GM21528 (cell line): Measurements from ENCODE around the gene KIAA1614.
"Not testable (repeated sequence)": the region's sequence is repeated elsewhere in the genome, so short reads cannot be mapped to it uniquely, and the experiment has no call there.

Experiments
- ATAC-seq: cut with Tn5 transposase; IDR thresholded peaks from one replicate; pipeline ENCODE4 v1.9.1; 2021; ENCODE audit warnings: mild to moderate bottlenecking, moderate library complexity; ENCODE audit not compliant: unreplicated experiment, low FRiP score

KIAA1614 gene

GRCh38 chr1:180956028-180956640 is 43.4 kb downstream of the KIAA1614 start:
- ATAC-seq = no peak

GRCh38 chr1:180959620-180960019 is 46.9 kb downstream of the KIAA1614 start:
- ATAC-seq = not testable (repeated sequence)

GRCh38 chr1:180961622-180962021 is 48.9 kb downstream of the KIAA1614 start:
- no peak for ATAC-seq

GRCh38 chr1:180962178-180962577 is 49.5 kb downstream of the KIAA1614 start:
- no peak for ATAC-seq

GRCh38 chr1:180964056-180964455 is 51.4 kb downstream of the KIAA1614 start:
- no peak for ATAC-seq

GRCh38 chr1:180964595-180964994 is 51.9 kb downstream of the KIAA1614 start:
- no peak for ATAC-seq

- no peak for ATAC-seq
Observed at GRCh38 chr1:180966312-180966711, 53.6 kb downstream of the KIAA1614 start.

GRCh38 chr1:180966744-180967536 is 54.2 kb downstream of the KIAA1614 start:
- ATAC-seq = no peak

- no peak for ATAC-seq
Observed at GRCh38 chr1:180967558-180967957, 54.9 kb downstream of the KIAA1614 start.

GRCh38 chr1:180968834-180969233 is 56.1 kb downstream of the KIAA1614 start:
- ATAC-seq = not testable (repeated sequence)

GRCh38 chr1:180969434-180969833 is 56.7 kb downstream of the KIAA1614 start:
- ATAC-seq = no peak

- no peak for ATAC-seq
Observed at GRCh38 chr1:180970333-180971079, 57.8 kb downstream of the KIAA1614 start.

GRCh38 chr1:180971273-180971997 is 58.7 kb downstream of the KIAA1614 start:
- no peak for ATAC-seq

GRCh38 chr1:180973369-180973768 is 60.7 kb downstream of the KIAA1614 start:
- ATAC-seq = no peak

GRCh38 chr1:180974236-180974635 is 61.5 kb downstream of the KIAA1614 start:
- ATAC-seq = no peak

- no peak for ATAC-seq
Observed at GRCh38 chr1:180975551-180975950, 62.9 kb downstream of the KIAA1614 start.

- ATAC-seq = no peak
Observed at GRCh38 chr1:180976191-180976590, 63.5 kb downstream of the KIAA1614 start.

GRCh38 chr1:180976732-180977357 is 64.1 kb downstream of the KIAA1614 start:
- ATAC-seq = no peak

GRCh38 chr1:180981596-180982387 is 69.1 kb downstream of the KIAA1614 start:
- ATAC-seq = peak; percentile 67
